Vagina (tissue), 2 donors: ENCODE data around the gene SBF2.

ENCODE experiments used
- POLR2A ChIP-seq, 2 donors: fragments of 450-650 bp; IDR thresholded peaks; one replicate each; pipeline ENCODE4 v1.6.1; 2017; ENCODE audit warnings: antibody characterized with exemption in 2 of 2, mild to moderate bottlenecking in 2 of 2, moderate library complexity in 2 of 2
- POLR2AphosphoS5 ChIP-seq, 2 donors: sonication (generic); formaldehyde crosslinking; IDR thresholded peaks; one replicate each; pipeline ENCODE4 v1.9.0; 2017; ENCODE audit warnings: antibody characterized with exemption in 2 of 2, mild to moderate bottlenecking in 2 of 2, low read depth in 1 of 2; ENCODE audit not compliant: insufficient read depth in 1 of 2
- TF ChIP-seq, protein P1 (sequence below), 3 experiments: fragments of 450-650 bp in 2 of 3; fragments of 200-600 bp in 1 of 3; sonication (generic) in 1 of 3; IDR thresholded peaks; one replicate each; pipeline ENCODE4 v1.5.1; 2017 to 2019; ENCODE audit warnings: antibody characterized with exemption in 3 of 3, mild to moderate bottlenecking in 2 of 3, moderate library complexity in 2 of 3

DNA sequence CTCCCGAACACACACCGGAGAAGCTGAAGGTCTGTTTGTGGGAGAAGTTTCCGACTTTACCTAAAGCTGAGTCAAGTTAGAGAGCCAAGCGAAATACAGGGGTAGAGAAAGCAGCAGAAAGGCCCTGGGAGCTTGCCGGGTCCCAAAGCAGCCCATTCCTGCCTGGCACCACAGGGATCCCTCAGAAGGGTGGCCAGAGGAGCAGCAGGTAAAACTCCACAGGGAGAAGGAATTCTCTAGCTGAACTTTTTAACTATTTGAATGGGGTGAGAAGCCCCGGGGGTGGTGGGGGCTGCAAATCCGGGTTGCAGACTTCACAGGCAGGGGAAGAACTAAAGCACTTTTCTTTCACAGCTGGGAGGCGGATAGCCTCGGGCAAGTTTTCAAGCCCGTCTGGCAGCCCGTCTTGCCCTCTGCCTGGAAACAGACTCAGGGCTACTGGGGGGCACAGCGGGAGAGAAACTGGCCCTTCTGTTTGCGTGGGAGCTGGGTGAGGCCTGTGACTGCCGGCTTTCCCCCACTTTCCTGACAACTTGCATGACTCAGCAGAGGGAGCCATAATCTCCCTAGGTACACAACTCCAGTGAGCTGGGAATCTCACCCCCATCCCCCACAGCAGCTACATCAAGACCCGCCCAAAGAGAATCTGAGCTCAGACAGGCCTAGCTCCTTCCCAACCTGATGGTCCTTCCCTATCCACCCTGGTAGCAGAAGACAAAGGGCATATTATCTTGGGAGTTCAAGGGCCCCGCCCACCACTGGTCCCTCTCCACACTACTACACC lies 311.0 kb downstream of the SBF2 start:
- no peak for TF ChIP-seq POLR2AphosphoS5 (IDR thresholded peaks at IDR 0.05; ENCODE audit: insufficient read depth in 1 of 2, low read depth in 1 of 2)
- TF ChIP-seq, protein P1, sequence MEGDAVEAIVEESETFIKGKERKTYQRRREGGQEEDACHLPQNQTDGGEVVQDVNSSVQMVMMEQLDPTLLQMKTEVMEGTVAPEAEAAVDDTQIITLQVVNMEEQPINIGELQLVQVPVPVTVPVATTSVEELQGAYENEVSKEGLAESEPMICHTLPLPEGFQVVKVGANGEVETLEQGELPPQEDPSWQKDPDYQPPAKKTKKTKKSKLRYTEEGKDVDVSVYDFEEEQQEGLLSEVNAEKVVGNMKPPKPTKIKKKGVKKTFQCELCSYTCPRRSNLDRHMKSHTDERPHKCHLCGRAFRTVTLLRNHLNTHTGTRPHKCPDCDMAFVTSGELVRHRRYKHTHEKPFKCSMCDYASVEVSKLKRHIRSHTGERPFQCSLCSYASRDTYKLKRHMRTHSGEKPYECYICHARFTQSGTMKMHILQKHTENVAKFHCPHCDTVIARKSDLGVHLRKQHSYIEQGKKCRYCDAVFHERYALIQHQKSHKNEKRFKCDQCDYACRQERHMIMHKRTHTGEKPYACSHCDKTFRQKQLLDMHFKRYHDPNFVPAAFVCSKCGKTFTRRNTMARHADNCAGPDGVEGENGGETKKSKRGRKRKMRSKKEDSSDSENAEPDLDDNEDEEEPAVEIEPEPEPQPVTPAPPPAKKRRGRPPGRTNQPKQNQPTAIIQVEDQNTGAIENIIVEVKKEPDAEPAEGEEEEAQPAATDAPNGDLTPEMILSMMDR (IDR thresholded peaks at IDR 0.05) = no peak
- TF ChIP-seq POLR2A (IDR thresholded peaks at IDR 0.05) = no peak
